ENCODE data around the gene ZNF740.

GRCh38 chr12:53133722-53134121 lies 46.8 kb upstream of the ZNF740 start:
- TF ChIP-seq CTCF (optimal IDR thresholded peaks at IDR 0.05 in 1 of 3, IDR thresholded peaks at IDR 0.05 in 1 of 3, conservative IDR thresholded peaks at IDR 0.05 in 1 of 3; ENCODE audit: extremely low read depth in 1 of 3, insufficient read depth in 2 of 3, low read length in 3 of 3) (no peak), EZH2 (IDR thresholded peaks at IDR 0.05; ENCODE audit: low read length) (no peak)
